Testis (tissue), 3 donors: ENCODE results near the gene PCSK6. TPM values are rescaled to one million over a fixed set of nuclear protein-coding genes. Genes with fewer than 3 reads are reported as not detected.

Experiments used
- DNase-seq: peaks from one replicate; pipeline ENCODE4 v3.0.0-alpha.2; 2019
- H3K27ac ChIP-seq, 2 donors: fragments of 200-600 bp; sonication (generic); one replicate each; pipeline ENCODE4 v1.5.1; 2019
- H3K27me3 ChIP-seq: fragments of 200-600 bp; sonication (generic); one replicate; pipeline ENCODE4 v1.5.1; 2019
- H3K36me3 ChIP-seq: fragments of 200-600 bp; sonication (generic); one replicate; pipeline ENCODE4 v1.5.1; 2017; ENCODE audit warnings: low read depth; ENCODE audit errors: missing control alignments
- H3K4me1 ChIP-seq: fragments of 200-600 bp; sonication (generic); one replicate; pipeline ENCODE4 v1.5.1; 2019
- H3K4me3 ChIP-seq, 2 donors: fragments of 200-600 bp; sonication (generic); one replicate each; pipeline ENCODE4 v1.5.1; 2017 to 2019
- H3K9me3 ChIP-seq: fragments of 200-600 bp; sonication (generic); one replicate; pipeline ENCODE4 v1.5.1; 2017
- POLR2A ChIP-seq: fragments of 450-650 bp; IDR thresholded peaks from one replicate; pipeline ENCODE4 v1.6.1; 2017; ENCODE audit warnings: antibody characterized with exemption, mild to moderate bottlenecking, moderate library complexity
- WGBS, 2 donors: methylation state at CpG; one replicate each; pipeline ENCODE4 v1.1.5; 2018; 5-methylcytosine and 5-hydroxymethylcytosine counted together
- intact Hi-C: fragments of 100-400 bp; cut with DNase I; formaldehyde crosslinking; loops from one replicate; pipeline ENCODE4 v1.15.1; 2023; ENCODE audit warnings: low total_unique reads
- polyA plus RNA-seq: library from polyadenylated mRNA; stranded (reverse); fragments of 350-450 nt; fragmentation: Illumina TruSeq; extraction: RNeasy Lipid Tissue Mini Kit (QIAGEN cat#74804); gene quantifications from one replicate; pipeline ENCODE4 v1.2.3, GENCODE V29; 2014; ENCODE audit warnings: low read depth, low replicate concordance; ENCODE audit not compliant: insufficient read depth
- total RNA-seq, 2 donors: library from RNA; depleted of rRNA; stranded (reverse); fragments of >200 nt; gene quantifications; one replicate each; pipeline ENCODE4 v1.2.3, GENCODE V29; 2016
- TF ChIP-seq, protein P1 (sequence below), 3 experiments: fragments of 450-650 bp in 2 of 3; fragments of 200-600 bp in 1 of 3; sonication (generic) in 1 of 3; IDR thresholded peaks; one replicate each; pipeline ENCODE4 v1.5.1; 2016 to 2019; ENCODE audit warnings: antibody characterized with exemption in 3 of 3, mild to moderate bottlenecking in 2 of 3, moderate library complexity in 1 of 3

PCSK6 gene
- total and polyA plus RNA-seq, 3 donors from 2014 or later = 43.9 to 156 (median 95.4) TPM

- WGBS, 2 donors = 84 to 94% methylated on average over 14 to 18 of the region's 18 CpGs
- no peak for DNase-seq
- intact Hi-C loops = no loop called here
- H3K4me3 ChIP-seq = no peak overlapping the region
- TF ChIP-seq POLR2A = no peak
- TF ChIP-seq, protein P1, sequence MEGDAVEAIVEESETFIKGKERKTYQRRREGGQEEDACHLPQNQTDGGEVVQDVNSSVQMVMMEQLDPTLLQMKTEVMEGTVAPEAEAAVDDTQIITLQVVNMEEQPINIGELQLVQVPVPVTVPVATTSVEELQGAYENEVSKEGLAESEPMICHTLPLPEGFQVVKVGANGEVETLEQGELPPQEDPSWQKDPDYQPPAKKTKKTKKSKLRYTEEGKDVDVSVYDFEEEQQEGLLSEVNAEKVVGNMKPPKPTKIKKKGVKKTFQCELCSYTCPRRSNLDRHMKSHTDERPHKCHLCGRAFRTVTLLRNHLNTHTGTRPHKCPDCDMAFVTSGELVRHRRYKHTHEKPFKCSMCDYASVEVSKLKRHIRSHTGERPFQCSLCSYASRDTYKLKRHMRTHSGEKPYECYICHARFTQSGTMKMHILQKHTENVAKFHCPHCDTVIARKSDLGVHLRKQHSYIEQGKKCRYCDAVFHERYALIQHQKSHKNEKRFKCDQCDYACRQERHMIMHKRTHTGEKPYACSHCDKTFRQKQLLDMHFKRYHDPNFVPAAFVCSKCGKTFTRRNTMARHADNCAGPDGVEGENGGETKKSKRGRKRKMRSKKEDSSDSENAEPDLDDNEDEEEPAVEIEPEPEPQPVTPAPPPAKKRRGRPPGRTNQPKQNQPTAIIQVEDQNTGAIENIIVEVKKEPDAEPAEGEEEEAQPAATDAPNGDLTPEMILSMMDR (IDR thresholded peaks at IDR 0.05) = no peak
- no peaks in the 10 kb centered on the region for H3K27me3 ChIP-seq
- H3K4me1 ChIP-seq = no peaks in the 10 kb centered on the region
- H3K9me3 ChIP-seq = no peaks in the 10 kb centered on the region
- no peak overlapping the region for H3K27ac ChIP-seq
- H3K36me3 ChIP-seq = no peaks in the 10 kb centered on the region
These were observed 103.5 kb downstream of the PCSK6 start for GRCh38 chr15:101386006-101386405.

DNA sequence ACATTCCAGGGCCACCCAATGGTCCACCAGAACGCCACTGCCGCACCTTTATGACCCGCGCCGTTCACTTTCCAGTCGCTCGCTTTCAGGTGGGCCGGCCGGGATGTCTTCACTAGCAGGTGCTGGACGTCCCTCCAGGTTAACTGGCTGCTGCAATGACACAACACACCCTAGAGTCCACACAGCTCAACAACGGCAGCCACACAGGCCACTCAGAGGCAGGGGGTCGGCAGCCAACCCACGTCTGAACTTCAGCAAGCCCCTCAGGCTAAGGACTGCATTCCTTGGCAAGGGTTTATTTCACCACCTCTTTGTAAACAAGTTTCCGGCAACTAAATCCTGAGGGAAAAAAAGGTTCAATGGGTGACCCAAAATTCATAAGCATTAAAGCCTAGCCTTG is 105.2 kb downstream of the PCSK6 start:
- DNase-seq = no peak
- Histone ChIP-seq H3K27ac (no peak overlapping the region), H3K36me3 (no peaks in the 10 kb centered on the region), H3K4me1 (no peaks in the 10 kb centered on the region), H3K27me3 (no peaks in the 10 kb centered on the region), H3K9me3 (no peaks in the 10 kb centered on the region), H3K4me3 (no peak overlapping the region)
- intact Hi-C loops = no loop called here
- 84 to 90% methylated on average over 13 to 14 of the region's 14 CpGs for WGBS, 2 donors
- TF ChIP-seq, protein P1 (IDR thresholded peaks at IDR 0.05) = no peak
- TF ChIP-seq POLR2A = no peak

DNA sequence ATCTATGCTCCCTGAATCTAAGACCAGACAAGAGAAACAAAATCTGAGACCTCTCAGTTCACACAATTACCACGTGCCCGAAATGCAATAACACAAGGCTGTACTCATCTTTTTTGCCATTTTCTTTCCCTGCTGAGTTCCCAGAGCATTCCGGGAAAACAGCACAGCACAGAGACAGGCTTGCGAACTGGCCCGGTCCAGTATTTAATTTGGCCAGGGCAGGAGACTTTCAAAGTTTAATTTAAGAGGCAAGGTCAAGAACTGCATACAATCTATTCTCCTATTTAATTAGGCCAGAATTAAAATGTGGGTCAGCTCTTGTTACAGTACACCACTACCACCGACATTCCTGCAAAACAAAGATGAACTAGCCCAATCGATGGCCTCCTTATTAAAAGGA is 107.0 kb downstream of the PCSK6 start:
- WGBS, 2 donors = 46 to 55% methylated on average over 7 of the region's 7 CpGs

GRCh38 chr15:101381671-101382212 is 107.8 kb downstream of the PCSK6 start:
- 83 to 84% methylated on average over 13 to 14 of the region's 14 CpGs for WGBS, 2 donors
- no peak for DNase-seq
- TF ChIP-seq POLR2A = no peak
- TF ChIP-seq, protein P1 (IDR thresholded peaks at IDR 0.05) = no peak
- Histone ChIP-seq H3K4me1 (no peaks in the 10 kb centered on the region), H3K36me3 (no peaks in the 10 kb centered on the region), H3K9me3 (no peaks in the 10 kb centered on the region), H3K27ac (no peak overlapping the region), H3K4me3 (no peak overlapping the region), H3K27me3 (no peaks in the 10 kb centered on the region)
- intact Hi-C loops = no loop called here

More for the DNA sequence above, 107.0 kb downstream of the PCSK6 start:
- no peaks in the 10 kb centered on the region for H3K4me1 ChIP-seq
- TF ChIP-seq, protein P1 (IDR thresholded peaks at IDR 0.05) = no peak
- TF ChIP-seq POLR2A = no peak
- no peaks in the 10 kb centered on the region for H3K36me3 ChIP-seq
- H3K27ac ChIP-seq = no peak overlapping the region
- H3K27me3 ChIP-seq = no peaks in the 10 kb centered on the region
- no peak overlapping the region for H3K4me3 ChIP-seq
- intact Hi-C loops = no loop called here
- H3K9me3 ChIP-seq = no peaks in the 10 kb centered on the region
- DNase-seq = peak; percentile 39

- Histone ChIP-seq H3K27me3 (no peaks in the 10 kb centered on the region), H3K27ac (no peak overlapping the region), H3K4me1 (no peaks in the 10 kb centered on the region), H3K36me3 (no peaks in the 10 kb centered on the region), H3K4me3 (no peak overlapping the region), H3K9me3 (no peaks in the 10 kb centered on the region)
- no peak for DNase-seq
- 86 to 94% methylated on average over 15 of the region's 15 CpGs for WGBS, 2 donors
- TF ChIP-seq POLR2A = no peak
- TF ChIP-seq, protein P1 (IDR thresholded peaks at IDR 0.05) = no peak
- intact Hi-C loops = no loop called here
These were observed 109.4 kb downstream of the PCSK6 start for GRCh38 chr15:101380146-101380545.
